SH-SY5Y (cell line): ENCODE measurements around the gene ADGRL3.

Experiments used
- GATA2 ChIP-seq: IDR thresholded peaks from 2 replicates; pipeline ENCODE4 v1.6.1; 2011; ENCODE audit warnings: mild to moderate bottlenecking, low read depth, low read length
- GATA3 ChIP-seq: IDR thresholded peaks from 2 replicates; pipeline ENCODE4 v1.6.1; 2011; ENCODE audit warnings: low read depth, mild to moderate bottlenecking, low read length, moderate library complexity

GRCh38 chr4:61440321-61440720, 240.2 kb downstream of the ADGRL3 start:
- no peak for TF ChIP-seq GATA2
- TF ChIP-seq GATA3: no peak
